Measurements from ENCODE around the gene FASN. TPM values are rescaled to one million over a fixed set of nuclear protein-coding genes. Genes with fewer than 3 reads are reported as not detected.

The FASN gene
- total and polyA plus RNA-seq, 2 of the 13 experiments (the other 11 are each of a cell fraction or from before 2014, with no cell fraction given): 51.7 to 101 TPM

GRCh38 chr17:82097184-82097918, 685 bp downstream of the FASN start (continued):
- TF ChIP-seq E2F1 (CRISPR knock-in tag; IDR thresholded peaks at IDR 0.05) (no peak), ZBTB49 (CRISPR knock-in tag; IDR thresholded peaks at IDR 0.05; ENCODE audit: borderline replicate concordance) (no peak), ZBTB7A (CRISPR knock-in tag; IDR thresholded peaks at IDR 0.05) (peak; percentile 20; the same call in 1 of the 2 replicates), MIER2 (CRISPR knock-in tag; IDR thresholded peaks at IDR 0.05) (no peak), MNT (IDR thresholded peaks at IDR 0.05) (no peak), HOXA9 (CRISPR knock-in tag; IDR thresholded peaks at IDR 0.05; ENCODE audit: borderline replicate concordance) (no peak; the same call in 1 of the 2 replicates), CBX5 (CRISPR knock-in tag; IDR thresholded peaks at IDR 0.05; ENCODE audit: borderline replicate concordance) (0 out of 2 replicates have a peak, but pooled peaks have one; percentile 10), SMAD9 (CRISPR knock-in tag; IDR thresholded peaks at IDR 0.05) (no peak), ZFP36 (IDR thresholded peaks at IDR 0.05; ENCODE audit: borderline replicate concordance, low read depth, low read length, partially characterized antibody) (no peak), KLF13 (CRISPR knock-in tag; IDR thresholded peaks at IDR 0.05) (no peak), ZNF609 (CRISPR knock-in tag; IDR thresholded peaks at IDR 0.05; ENCODE audit: borderline replicate concordance) (no peak), ZNF670 (CRISPR knock-in tag; IDR thresholded peaks at IDR 0.05; ENCODE audit: borderline replicate concordance) (no peak), ZNF354B (CRISPR knock-in tag; IDR thresholded peaks at IDR 0.05) (no peak), ZNF841 (CRISPR knock-in tag; IDR thresholded peaks at IDR 0.05; ENCODE audit: borderline replicate concordance) (0 out of 2 replicates have a peak, but pooled peaks have one; percentile 23), ZSCAN31 (CRISPR knock-in tag; IDR thresholded peaks at IDR 0.05; ENCODE audit: low read depth) (peak; percentile 8; the same call in 1 of the 2 replicates), TP53 (CRISPR knock-in tag; conservative IDR thresholded peaks at IDR 0.05) (no peak), PREB (CRISPR knock-in tag; IDR thresholded peaks at IDR 0.05) (0 out of 2 replicates have a peak, but pooled peaks have one; percentile 54), ZNF12 (CRISPR knock-in tag; IDR thresholded peaks at IDR 0.05) (no peak)

All from HepG2 (cell line).